HL-60 (cell line): ENCODE results near the gene OPN1MW3.
A peak's percentile ranks its signal among the peaks of the same experiment; 100 is the strongest.
"Not testable (repeated sequence)": the region's sequence is repeated elsewhere in the genome, so short reads cannot be mapped to it uniquely, and the experiment has no call there.

Source experiments
- DNase-seq, 2 experiments: peaks; one replicate each; pipeline ENCODE4 v3.0.0-alpha.2; 2010 to 2020; ENCODE audit warnings: low read depth in 1 of 2, low spot score in 1 of 2
- H3K27ac ChIP-seq: fragments of 250-450 bp; sonication (Bioruptor Pico); replicated peaks from 2 replicates; pipeline ENCODE4 v1.5.1; 2020; ENCODE audit warnings: mild to moderate bottlenecking, moderate library complexity
- H3K27me3 ChIP-seq: fragments of 250-450 bp; sonication (Bioruptor Pico); 2 replicates; pipeline ENCODE4 v1.5.1; 2021; ENCODE audit warnings: mild to moderate bottlenecking, moderate library complexity; ENCODE audit not compliant: insufficient read depth, poor library complexity, severe bottlenecking
- H3K4me3 ChIP-seq: replicated peaks from 2 replicates; pipeline ENCODE4 v1.5.1; 2011; ENCODE audit warnings: mild to moderate bottlenecking, control low read depth, low read length; ENCODE audit not compliant: insufficient read depth
- GABPA ChIP-seq: IDR thresholded peaks from 2 replicates; pipeline ENCODE4 v1.6.1; 2012; ENCODE audit warnings: low read depth
- POLR2AphosphoS5 ChIP-seq: IDR thresholded peaks from 2 replicates; pipeline ENCODE4 v1.6.1; 2012; ENCODE audit warnings: low read depth
- SPI1 ChIP-seq: IDR thresholded peaks from 2 replicates; pipeline ENCODE4 v1.6.1; 2012; ENCODE audit warnings: low read depth, mild to moderate bottlenecking, borderline replicate concordance
- TF ChIP-seq, protein P1 (sequence below): IDR thresholded peaks from 2 replicates; pipeline ENCODE4 v1.6.1; 2012; ENCODE audit warnings: low read depth; ENCODE audit not compliant: insufficient replicate concordance
- TF ChIP-seq, protein P2 (sequence below): IDR thresholded peaks from one replicate; pipeline ENCODE4 v1.5.1; 2011; ENCODE audit warnings: low read length, control low read depth, inconsistent platforms; ENCODE audit not compliant: insufficient read depth

The OPN1MW3 gene

DNA sequence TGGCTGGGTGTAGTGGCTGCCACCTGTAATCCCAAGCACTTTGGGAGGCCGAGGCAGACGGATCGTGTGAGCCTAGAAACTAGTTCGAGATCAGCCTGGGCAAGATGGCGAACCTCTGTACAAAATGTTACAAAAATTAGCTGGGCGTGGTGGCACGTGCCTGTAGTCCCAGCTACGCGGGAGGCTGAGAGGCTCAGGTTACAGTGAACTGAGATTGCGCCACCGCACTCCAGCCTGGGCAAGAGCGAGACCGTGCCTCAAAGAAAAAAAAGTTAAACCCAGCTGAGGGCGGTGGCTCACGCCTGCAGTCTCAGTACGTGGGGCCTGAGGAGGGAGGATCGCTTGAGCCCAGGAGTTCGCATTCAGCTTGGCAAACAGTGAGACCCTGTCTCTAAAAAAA is 39.3 kb downstream of the OPN1MW3 start:
- no peaks in the 10 kb centered on the region for H3K27me3 ChIP-seq
- no peak for DNase-seq
- TF ChIP-seq, protein P1, sequence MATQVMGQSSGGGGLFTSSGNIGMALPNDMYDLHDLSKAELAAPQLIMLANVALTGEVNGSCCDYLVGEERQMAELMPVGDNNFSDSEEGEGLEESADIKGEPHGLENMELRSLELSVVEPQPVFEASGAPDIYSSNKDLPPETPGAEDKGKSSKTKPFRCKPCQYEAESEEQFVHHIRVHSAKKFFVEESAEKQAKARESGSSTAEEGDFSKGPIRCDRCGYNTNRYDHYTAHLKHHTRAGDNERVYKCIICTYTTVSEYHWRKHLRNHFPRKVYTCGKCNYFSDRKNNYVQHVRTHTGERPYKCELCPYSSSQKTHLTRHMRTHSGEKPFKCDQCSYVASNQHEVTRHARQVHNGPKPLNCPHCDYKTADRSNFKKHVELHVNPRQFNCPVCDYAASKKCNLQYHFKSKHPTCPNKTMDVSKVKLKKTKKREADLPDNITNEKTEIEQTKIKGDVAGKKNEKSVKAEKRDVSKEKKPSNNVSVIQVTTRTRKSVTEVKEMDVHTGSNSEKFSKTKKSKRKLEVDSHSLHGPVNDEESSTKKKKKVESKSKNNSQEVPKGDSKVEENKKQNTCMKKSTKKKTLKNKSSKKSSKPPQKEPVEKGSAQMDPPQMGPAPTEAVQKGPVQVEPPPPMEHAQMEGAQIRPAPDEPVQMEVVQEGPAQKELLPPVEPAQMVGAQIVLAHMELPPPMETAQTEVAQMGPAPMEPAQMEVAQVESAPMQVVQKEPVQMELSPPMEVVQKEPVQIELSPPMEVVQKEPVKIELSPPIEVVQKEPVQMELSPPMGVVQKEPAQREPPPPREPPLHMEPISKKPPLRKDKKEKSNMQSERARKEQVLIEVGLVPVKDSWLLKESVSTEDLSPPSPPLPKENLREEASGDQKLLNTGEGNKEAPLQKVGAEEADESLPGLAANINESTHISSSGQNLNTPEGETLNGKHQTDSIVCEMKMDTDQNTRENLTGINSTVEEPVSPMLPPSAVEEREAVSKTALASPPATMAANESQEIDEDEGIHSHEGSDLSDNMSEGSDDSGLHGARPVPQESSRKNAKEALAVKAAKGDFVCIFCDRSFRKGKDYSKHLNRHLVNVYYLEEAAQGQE: no peak
- no peak for TF ChIP-seq GABPA
- TF ChIP-seq, protein P2, sequence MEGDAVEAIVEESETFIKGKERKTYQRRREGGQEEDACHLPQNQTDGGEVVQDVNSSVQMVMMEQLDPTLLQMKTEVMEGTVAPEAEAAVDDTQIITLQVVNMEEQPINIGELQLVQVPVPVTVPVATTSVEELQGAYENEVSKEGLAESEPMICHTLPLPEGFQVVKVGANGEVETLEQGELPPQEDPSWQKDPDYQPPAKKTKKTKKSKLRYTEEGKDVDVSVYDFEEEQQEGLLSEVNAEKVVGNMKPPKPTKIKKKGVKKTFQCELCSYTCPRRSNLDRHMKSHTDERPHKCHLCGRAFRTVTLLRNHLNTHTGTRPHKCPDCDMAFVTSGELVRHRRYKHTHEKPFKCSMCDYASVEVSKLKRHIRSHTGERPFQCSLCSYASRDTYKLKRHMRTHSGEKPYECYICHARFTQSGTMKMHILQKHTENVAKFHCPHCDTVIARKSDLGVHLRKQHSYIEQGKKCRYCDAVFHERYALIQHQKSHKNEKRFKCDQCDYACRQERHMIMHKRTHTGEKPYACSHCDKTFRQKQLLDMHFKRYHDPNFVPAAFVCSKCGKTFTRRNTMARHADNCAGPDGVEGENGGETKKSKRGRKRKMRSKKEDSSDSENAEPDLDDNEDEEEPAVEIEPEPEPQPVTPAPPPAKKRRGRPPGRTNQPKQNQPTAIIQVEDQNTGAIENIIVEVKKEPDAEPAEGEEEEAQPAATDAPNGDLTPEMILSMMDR: no peak
- TF ChIP-seq SPI1: no peak
- no peak for TF ChIP-seq POLR2AphosphoS5

DNA sequence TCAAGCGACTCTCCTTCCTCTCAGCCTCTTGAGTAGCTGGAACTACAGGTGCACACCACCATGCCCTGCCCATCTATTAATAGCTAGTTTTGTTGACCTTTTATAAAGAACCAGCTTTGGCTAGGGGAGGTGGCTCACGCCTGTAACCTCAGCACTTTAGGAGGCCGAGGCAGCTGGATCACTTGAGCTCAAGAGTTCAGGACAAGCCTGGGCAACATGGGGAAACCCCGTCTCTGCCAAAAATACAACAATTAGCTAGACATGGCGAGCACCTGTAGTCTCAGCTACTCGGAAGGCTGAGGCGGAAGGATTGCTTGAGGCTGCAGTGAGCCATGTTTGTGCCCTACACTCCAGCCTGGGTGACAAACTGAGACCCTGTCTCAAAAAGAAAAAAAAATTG is 40.9 kb downstream of the OPN1MW3 start:
- no peak overlapping the region for H3K4me3 ChIP-seq
- H3K27me3 ChIP-seq: no peaks in the 10 kb centered on the region
- TF ChIP-seq GABPA: no peak
- DNase-seq: no peak
- no peak overlapping the region for H3K27ac ChIP-seq

More for the DNA sequence above, 39.3 kb downstream of the OPN1MW3 start:
- Histone ChIP-seq H3K4me3 (no peak overlapping the region), H3K27ac (no peak overlapping the region)

DNA sequence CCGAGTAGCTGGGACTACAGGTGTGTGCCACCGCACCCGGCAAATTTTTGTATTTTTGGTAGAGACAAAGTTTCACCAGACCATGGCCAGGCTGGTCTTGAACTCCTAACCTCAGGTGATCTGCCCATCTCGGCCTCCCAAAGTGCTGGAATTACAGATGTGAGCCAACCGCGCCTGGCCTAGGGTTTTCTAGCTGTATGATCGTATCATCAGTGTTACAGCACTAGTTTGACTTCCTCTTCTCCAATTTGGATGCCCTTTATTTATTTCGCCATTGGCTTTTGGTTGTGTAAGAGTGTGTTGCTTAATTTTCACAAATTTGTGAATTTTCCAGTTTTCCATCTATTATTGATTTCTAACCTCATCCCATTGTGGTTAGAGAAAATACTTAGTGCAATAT is 43.4 kb downstream of the OPN1MW3 start:
- H3K4me3 ChIP-seq: no peak overlapping the region
- H3K27ac ChIP-seq: no peak overlapping the region
- TF ChIP-seq SPI1: peak; percentile 89
- TF ChIP-seq POLR2AphosphoS5: no peak
- DNase-seq: peak; percentile 39 to 77
- H3K27me3 ChIP-seq: no peaks in the 10 kb centered on the region

DNA sequence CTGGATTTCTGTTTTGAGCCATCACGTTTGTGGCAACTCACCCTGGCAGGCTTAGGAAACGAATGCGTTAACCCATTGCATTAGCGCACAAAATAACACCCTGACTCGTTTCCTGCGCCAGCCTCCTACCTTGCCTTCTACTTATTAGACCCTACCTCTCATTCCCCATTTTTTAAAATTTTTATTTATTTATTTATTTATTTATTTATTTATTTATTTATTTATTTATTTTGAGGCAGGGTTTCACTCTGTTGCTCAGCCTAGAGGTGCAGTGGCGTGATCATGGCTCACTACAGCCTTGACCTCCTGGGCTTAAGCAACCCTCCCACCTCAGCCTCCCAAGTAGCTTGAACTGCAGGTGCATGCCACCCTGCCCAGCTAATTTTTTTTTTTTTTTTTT is 45.6 kb downstream of the OPN1MW3 start:
- DNase-seq, H3K27ac ChIP-seq, H3K4me3 ChIP-seq, H3K27me3 ChIP-seq: not testable (repeated sequence)

DNA sequence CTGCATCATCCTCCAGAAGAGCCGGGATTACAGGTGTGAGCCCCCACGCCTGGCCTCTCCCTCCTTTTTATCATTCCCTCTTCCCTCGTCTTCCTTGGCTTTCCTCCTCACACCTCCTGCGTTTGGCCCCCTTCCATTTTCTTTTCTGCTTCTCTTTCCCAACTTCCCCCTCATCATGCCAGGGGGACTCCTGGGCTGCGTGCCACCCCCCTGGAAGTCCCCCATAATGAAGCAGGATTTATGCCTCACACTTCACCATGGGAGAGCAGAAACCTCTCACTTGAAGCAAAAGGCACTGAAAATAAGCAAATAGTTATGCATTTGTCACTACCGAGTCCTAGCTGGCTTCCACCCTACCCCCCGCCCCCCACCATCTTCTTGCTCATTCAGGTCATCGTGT is 46.1 kb downstream of the OPN1MW3 start:
- no peak overlapping the region for H3K4me3 ChIP-seq
- no peaks in the 10 kb centered on the region for H3K27me3 ChIP-seq
- no peak for DNase-seq
- H3K27ac ChIP-seq: no peak overlapping the region
- TF ChIP-seq POLR2AphosphoS5 (no peak), SPI1 (no peak), GABPA (no peak)
- TF ChIP-seq, protein P2: no peak
- TF ChIP-seq, protein P1: no peak
